ENCODE measurements around the gene EBI3. TPM values are rescaled to one million over a fixed set of nuclear protein-coding genes. Genes with fewer than 3 reads are reported as not detected.
"Not testable (repeated sequence)": the region's sequence is repeated elsewhere in the genome, so short reads cannot be mapped to it uniquely, and the experiment has no call there.

EBI3 gene
- total RNA-seq, 1 donor from 2014 or later = 3.1 TPM

DNA sequence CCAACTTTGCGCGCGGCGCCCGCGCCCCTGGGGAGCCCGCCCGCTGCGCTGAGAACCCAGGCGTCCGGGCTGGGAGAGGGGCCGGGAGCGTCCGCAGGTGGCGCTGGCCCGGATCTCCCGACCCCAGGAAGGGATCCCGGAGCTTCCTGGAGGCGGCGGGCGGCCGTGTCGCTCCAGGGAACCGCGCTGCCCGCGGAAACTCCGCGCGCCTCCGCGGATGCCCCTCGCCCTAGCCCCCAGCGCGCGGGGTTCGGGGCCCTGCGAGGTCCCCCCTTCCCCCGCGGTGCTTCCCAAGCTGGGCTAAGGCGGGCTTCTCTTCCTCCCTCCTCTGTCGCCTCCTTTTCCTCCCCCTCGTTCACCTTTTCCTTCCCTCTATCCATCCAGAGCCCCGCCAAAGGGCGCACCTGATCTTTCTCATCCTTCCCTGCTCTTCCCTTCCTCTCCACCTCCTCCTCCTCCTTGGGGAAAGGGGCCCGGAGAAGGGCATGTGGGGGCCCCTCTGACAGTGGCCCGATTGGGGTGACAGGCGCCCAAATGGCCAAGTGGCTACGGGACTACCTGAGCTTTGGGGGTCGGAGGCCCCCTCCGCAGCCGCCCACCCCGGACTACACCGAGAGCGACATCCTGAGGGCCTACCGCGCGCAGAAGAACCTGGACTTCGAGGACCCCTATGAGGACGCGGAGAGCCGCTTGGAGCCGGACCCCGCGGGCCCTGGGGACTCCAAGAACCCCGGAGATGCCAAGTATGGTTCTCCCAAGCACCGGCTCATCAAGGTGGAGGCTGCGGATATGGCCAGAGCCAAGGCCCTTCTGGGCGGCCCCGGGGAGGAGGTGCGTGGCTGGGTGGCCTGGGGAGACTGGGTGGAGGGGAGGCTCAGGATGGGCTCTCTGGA is 50.5 kb downstream of the EBI3 start:
- no peak for DNase-seq

- peak; percentile 28 for DNase-seq
These were observed 55.0 kb downstream of the EBI3 start for GRCh38 chr19:4284176-4284958.

- DNase-seq = no peak
These were observed 55.7 kb downstream of the EBI3 start for GRCh38 chr19:4284974-4285373.

GRCh38 chr19:4286141-4286540 is 56.8 kb downstream of the EBI3 start:
- not testable (repeated sequence) for DNase-seq

Other genes starting within 250 kb of the EBI3 start
- 2,677 and 3,798 TPM in 2 replicates for gene EEF2, start 244.1 kb upstream of the EBI3 start, total RNA-seq
- 22.0 and 27.2 TPM in 2 replicates for gene PIAS4, start 221.8 kb upstream of the EBI3 start, total RNA-seq
- 17.4 and 30.3 TPM in 2 replicates for gene ZBTB7A, start 162.6 kb upstream of the EBI3 start, total RNA-seq
- gene MAP2K2, start 105.4 kb upstream of the EBI3 start, total RNA-seq = 152 and 183 TPM in 2 replicates
- gene CREB3L3, start 75.9 kb upstream of the EBI3 start, total RNA-seq = not detected in 2 replicates
- gene SIRT6, start 47.0 kb upstream of the EBI3 start, total RNA-seq = 14.0 and 23.1 TPM in 2 replicates
- gene ANKRD24, start 46.8 kb upstream of the EBI3 start, total RNA-seq = 0.42 and 0.68 TPM in 2 replicates
- 23.7 and 24.4 TPM in 2 replicates for gene YJU2, start 17.6 kb downstream of the EBI3 start, total RNA-seq
- not detected in 2 replicates for gene SHD, start 49.7 kb downstream of the EBI3 start, total RNA-seq
- gene TMIGD2, start 72.9 kb downstream of the EBI3 start, total RNA-seq = not detected in 2 replicates
- gene FSD1, start 75.1 kb downstream of the EBI3 start, total RNA-seq = 7.0 and 11.0 TPM in 2 replicates
- gene STAP2, start 109.3 kb downstream of the EBI3 start, total RNA-seq = 28.1 and 36.6 TPM in 2 replicates
- gene MPND, start 114.0 kb downstream of the EBI3 start, total RNA-seq = 6.5 and 7.7 TPM in 2 replicates
- 38.6 and 102 TPM in 2 replicates for gene SH3GL1, start 171.0 kb downstream of the EBI3 start, total RNA-seq
- gene CHAF1A, start 173.1 kb downstream of the EBI3 start, total RNA-seq = 8.7 and 19.5 TPM in 2 replicates
- 80.7 and 96.5 TPM in 2 replicates for gene UBXN6, start 228.3 kb downstream of the EBI3 start, total RNA-seq
- gene HDGFL2, start 242.8 kb downstream of the EBI3 start, total RNA-seq = 49.7 and 65.1 TPM in 2 replicates

Data from dermis blood vessel endothelial cell (primary cell).